ENCODE measurements around the gene VPS13D. TPM values are rescaled to one million over a fixed set of nuclear protein-coding genes. Genes with fewer than 3 reads are reported as not detected.

VPS13D gene
- total and polyA plus RNA-seq, 2 of the 4 experiments (the other 2 are of a cell fraction), result 9.0 to 16.3 TPM

DNA sequence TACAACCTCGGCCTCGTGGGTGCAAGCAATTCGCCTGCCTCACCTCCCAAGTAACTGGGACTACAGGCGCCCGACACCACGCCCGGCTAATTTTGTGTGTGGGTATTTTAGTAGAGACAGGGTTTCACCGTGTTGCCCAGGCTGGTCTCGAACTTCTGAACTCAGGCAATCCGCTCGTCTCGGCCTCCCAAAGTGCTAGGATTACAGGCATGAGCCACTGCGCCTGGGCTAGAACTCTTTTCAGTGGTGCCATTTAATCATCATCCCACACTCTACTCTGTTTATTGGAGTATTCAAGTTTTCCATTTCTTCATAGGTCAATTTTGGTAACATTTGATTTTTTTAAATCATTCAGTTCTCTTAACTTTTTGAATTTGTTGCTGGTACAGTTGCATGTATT lies 286.9 kb downstream of the VPS13D start:
- no peak overlapping the region for H2AFZ ChIP-seq (replicated peaks; ENCODE audit: low read length, poor library complexity)
- H3K79me1 ChIP-seq (ENCODE audit: low read depth in 1 of 2, low read length in 2 of 2), result no peaks in the 10 kb centered on the region
- no peaks in the 10 kb centered on the region for H4K20me1 ChIP-seq (ENCODE audit: insufficient read depth, low read length)
- no peak for TF ChIP-seq MAZ (IDR thresholded peaks at IDR 0.05; ENCODE audit: borderline replicate concordance, low read depth, low read length)
- no peak for TF ChIP-seq MAFK (IDR thresholded peaks at IDR 0.05; ENCODE audit: low read depth, low read length)
- TF ChIP-seq FOS (IDR thresholded peaks at IDR 0.05; ENCODE audit: low read depth, low read length), result no peak
- TF ChIP-seq, protein P1, sequence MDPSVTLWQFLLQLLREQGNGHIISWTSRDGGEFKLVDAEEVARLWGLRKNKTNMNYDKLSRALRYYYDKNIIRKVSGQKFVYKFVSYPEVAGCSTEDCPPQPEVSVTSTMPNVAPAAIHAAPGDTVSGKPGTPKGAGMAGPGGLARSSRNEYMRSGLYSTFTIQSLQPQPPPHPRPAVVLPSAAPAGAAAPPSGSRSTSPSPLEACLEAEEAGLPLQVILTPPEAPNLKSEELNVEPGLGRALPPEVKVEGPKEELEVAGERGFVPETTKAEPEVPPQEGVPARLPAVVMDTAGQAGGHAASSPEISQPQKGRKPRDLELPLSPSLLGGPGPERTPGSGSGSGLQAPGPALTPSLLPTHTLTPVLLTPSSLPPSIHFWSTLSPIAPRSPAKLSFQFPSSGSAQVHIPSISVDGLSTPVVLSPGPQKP (IDR thresholded peaks at IDR 0.05; ENCODE audit: borderline replicate concordance, low read depth, low read length), result no peak
- no peak for TF ChIP-seq POLR2A (IDR thresholded peaks at IDR 0.05; ENCODE audit: low read depth, low read length)
- TF ChIP-seq SMC3 (IDR thresholded peaks at IDR 0.05; ENCODE audit: low read depth, low read length), result no peak
- no peak for TF ChIP-seq BHLHE40 (IDR thresholded peaks at IDR 0.05; ENCODE audit: low read depth, low read length)
- no peak for TF ChIP-seq MXI1 (IDR thresholded peaks at IDR 0.05; ENCODE audit: borderline replicate concordance, low read depth, low read length)
- no peak for TF ChIP-seq NFE2L2 (IDR thresholded peaks at IDR 0.05; ENCODE audit: low read depth, low read length)
- TF ChIP-seq, protein P2, sequence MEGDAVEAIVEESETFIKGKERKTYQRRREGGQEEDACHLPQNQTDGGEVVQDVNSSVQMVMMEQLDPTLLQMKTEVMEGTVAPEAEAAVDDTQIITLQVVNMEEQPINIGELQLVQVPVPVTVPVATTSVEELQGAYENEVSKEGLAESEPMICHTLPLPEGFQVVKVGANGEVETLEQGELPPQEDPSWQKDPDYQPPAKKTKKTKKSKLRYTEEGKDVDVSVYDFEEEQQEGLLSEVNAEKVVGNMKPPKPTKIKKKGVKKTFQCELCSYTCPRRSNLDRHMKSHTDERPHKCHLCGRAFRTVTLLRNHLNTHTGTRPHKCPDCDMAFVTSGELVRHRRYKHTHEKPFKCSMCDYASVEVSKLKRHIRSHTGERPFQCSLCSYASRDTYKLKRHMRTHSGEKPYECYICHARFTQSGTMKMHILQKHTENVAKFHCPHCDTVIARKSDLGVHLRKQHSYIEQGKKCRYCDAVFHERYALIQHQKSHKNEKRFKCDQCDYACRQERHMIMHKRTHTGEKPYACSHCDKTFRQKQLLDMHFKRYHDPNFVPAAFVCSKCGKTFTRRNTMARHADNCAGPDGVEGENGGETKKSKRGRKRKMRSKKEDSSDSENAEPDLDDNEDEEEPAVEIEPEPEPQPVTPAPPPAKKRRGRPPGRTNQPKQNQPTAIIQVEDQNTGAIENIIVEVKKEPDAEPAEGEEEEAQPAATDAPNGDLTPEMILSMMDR (conservative IDR thresholded peaks at IDR 0.05; ENCODE audit: low read depth, low read length), result no peak
- TF ChIP-seq CEBPB (IDR thresholded peaks at IDR 0.05; ENCODE audit: low read depth, low read length), result no peak
- TF ChIP-seq RCOR1 (IDR thresholded peaks at IDR 0.05; ENCODE audit: insufficient replicate concordance, low read length), result no peak
- TF ChIP-seq RAD21 (IDR thresholded peaks at IDR 0.05; ENCODE audit: low read length), result no peak
- TF ChIP-seq, protein P3, sequence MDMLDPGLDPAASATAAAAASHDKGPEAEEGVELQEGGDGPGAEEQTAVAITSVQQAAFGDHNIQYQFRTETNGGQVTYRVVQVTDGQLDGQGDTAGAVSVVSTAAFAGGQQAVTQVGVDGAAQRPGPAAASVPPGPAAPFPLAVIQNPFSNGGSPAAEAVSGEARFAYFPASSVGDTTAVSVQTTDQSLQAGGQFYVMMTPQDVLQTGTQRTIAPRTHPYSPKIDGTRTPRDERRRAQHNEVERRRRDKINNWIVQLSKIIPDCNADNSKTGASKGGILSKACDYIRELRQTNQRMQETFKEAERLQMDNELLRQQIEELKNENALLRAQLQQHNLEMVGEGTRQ (IDR thresholded peaks at IDR 0.05; ENCODE audit: low read depth, low read length), result no peak
- no peak for TF ChIP-seq CHD1 (IDR thresholded peaks at IDR 0.05; ENCODE audit: low read depth, low read length)
- TF ChIP-seq RFX5 (IDR thresholded peaks at IDR 0.05; ENCODE audit: low read depth, low read length), result no peak
- H3K23ac ChIP-seq (ENCODE audit: low read depth, low read length), result no peak overlapping the region
- H2AK5ac ChIP-seq (ENCODE audit: low read depth, low read length), result no peak overlapping the region
- H3K9me3 ChIP-seq (ENCODE audit: control insufficient read depth, insufficient read depth, low read length), result no peaks in the 10 kb centered on the region
- no peak overlapping the region for H3K14ac ChIP-seq (replicated peaks; ENCODE audit: low read depth, low read length)
- H4K91ac ChIP-seq (ENCODE audit: insufficient read depth, low read depth, low read length), result no peak overlapping the region
- no peaks in the 10 kb centered on the region for H3K36me3 ChIP-seq (ENCODE audit: control insufficient read depth, insufficient read depth, low read length)
- peaks cover 2% of the 10 kb centered on the region; the same call in 1 of the 2 replicates for H3K9me1 ChIP-seq (ENCODE audit: insufficient read depth, low read length)
- no peak for ATAC-seq (ENCODE audit: low read depth)
- POLR2A ChIA-PET (ENCODE audit: unreplicated experiment), result interaction anchor here (0.6 kb wide), 1 partner anchor 403 kb away, joined by 4 read pairs; no protein-coding TSS in a partner anchor
- no peak overlapping the region for H4K8ac ChIP-seq (ENCODE audit: low read depth in 2 of 2, low read length in 2 of 2)
- CTCF ChIA-PET, result no interaction called here
- dilution Hi-C loops (cut with HindIII; ENCODE audit: low sequenced_read_pairs, unreplicated experiment) (no loop called here), in situ Hi-C loops (cut with MboI; ENCODE audit: low sequenced_read_pairs) (no loop called here), intact Hi-C loops (cut with micrococcal nuclease) (no loop called here)
- no TSS peak for BruUV-seq (replicated peaks)
- H2BK20ac ChIP-seq (ENCODE audit: low read depth, low read length), result no peak overlapping the region
- DNase-seq, result no peak
- no peak overlapping the region for H3K9ac ChIP-seq (ENCODE audit: low read depth, low read length)
- no peak overlapping the region for H2BK15ac ChIP-seq (ENCODE audit: low read depth, low read length)
- no peak overlapping the region for H2BK120ac ChIP-seq (ENCODE audit: low read depth, low read length)
- no peak overlapping the region for H3K4me2 ChIP-seq (ENCODE audit: low read depth, low read length)
- no peak overlapping the region for H3K4ac ChIP-seq (ENCODE audit: low read depth, low read length)
- no peak overlapping the region for H4K5ac ChIP-seq (ENCODE audit: low read depth, low read length)
- no peaks in the 10 kb centered on the region for H3K27me3 ChIP-seq (ENCODE audit: control insufficient read depth, insufficient read depth, low read length)
- no peak overlapping the region for H2AK9ac ChIP-seq (replicated peaks; ENCODE audit: low read depth, low read length, poor library complexity)
- H3K4me1 ChIP-seq (ENCODE audit: control insufficient read depth, insufficient read depth, low read length), result peaks cover 6% of the 10 kb centered on the region
- no peak overlapping the region for H3K4me3 ChIP-seq (ENCODE audit: insufficient read depth, low read depth, low read length)
- no peak overlapping the region for H3K56ac ChIP-seq (ENCODE audit: extremely low read depth, insufficient read depth, low read length)
- no peak overlapping the region for H3K18ac ChIP-seq (ENCODE audit: low read depth, low read length)
- no peak overlapping the region for H2BK5ac ChIP-seq (ENCODE audit: low read depth, low read length, poor library complexity, severe bottlenecking)
- WGBS, 2 experiments (ENCODE audit: extremely low coverage in 2 of 2, insufficient read length in 1 of 2), result 100% methylated on average over 2 of the region's 13 CpGs; no CpG with 5 or more reads in 1 of the 2 experiments
- H3K27ac ChIP-seq (ENCODE audit: insufficient read depth, low read length), result no peak overlapping the region
